Astrocyte of the cerebellum (primary cell): ENCODE results near the gene SYT9.

Source experiments
- DNase-seq: peaks from one replicate; pipeline ENCODE4 v3.0.0-alpha.2; 2011; ENCODE audit warnings: low read depth
- H3K4me3 ChIP-seq: 2 replicates; pipeline ENCODE4 v1.5.1; 2011; ENCODE audit warnings: mild to moderate bottlenecking, low read depth, low read length, moderate library complexity
- in situ Hi-C: cut with HindIII; loops from 2 replicates; pipeline ENCODE4 v1.10.0; 2017; ENCODE audit warnings: low sequenced_read_pairs
- TF ChIP-seq, protein P1 (sequence below): IDR thresholded peaks from 2 replicates; pipeline ENCODE4 v1.5.1; 2012; ENCODE audit warnings: low read length, low read depth, moderate library complexity, mild to moderate bottlenecking; ENCODE audit errors: missing control alignments

Gene SYT9

GRCh38 chr11:7449211-7449840, 197.6 kb downstream of the SYT9 start:
- TF ChIP-seq, protein P1, sequence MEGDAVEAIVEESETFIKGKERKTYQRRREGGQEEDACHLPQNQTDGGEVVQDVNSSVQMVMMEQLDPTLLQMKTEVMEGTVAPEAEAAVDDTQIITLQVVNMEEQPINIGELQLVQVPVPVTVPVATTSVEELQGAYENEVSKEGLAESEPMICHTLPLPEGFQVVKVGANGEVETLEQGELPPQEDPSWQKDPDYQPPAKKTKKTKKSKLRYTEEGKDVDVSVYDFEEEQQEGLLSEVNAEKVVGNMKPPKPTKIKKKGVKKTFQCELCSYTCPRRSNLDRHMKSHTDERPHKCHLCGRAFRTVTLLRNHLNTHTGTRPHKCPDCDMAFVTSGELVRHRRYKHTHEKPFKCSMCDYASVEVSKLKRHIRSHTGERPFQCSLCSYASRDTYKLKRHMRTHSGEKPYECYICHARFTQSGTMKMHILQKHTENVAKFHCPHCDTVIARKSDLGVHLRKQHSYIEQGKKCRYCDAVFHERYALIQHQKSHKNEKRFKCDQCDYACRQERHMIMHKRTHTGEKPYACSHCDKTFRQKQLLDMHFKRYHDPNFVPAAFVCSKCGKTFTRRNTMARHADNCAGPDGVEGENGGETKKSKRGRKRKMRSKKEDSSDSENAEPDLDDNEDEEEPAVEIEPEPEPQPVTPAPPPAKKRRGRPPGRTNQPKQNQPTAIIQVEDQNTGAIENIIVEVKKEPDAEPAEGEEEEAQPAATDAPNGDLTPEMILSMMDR: no peak
- in situ Hi-C loops: no loop called here
- DNase-seq: no peak
- H3K4me3 ChIP-seq: no peak overlapping the region

DNA sequence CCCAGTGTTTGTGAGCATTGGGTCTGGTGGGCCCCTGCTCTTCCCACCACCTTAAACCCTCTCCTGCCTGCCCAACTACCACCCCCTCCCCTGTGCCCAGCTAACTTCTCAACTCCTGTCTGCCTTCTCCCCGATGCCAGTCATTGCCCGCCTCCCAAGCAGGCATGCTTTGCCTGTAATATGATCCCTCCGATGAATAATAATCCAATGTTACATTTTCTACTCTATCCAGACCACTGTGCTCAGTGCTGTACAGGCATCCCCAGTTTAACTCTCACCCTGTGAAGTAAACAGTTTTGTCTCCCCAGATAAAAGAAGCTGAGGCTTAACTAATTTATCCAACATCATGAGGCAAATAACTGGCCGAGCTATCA, 198.1 kb downstream of the SYT9 start:
- in situ Hi-C loops: no loop called here
- DNase-seq: no peak
- H3K4me3 ChIP-seq: no peak overlapping the region
- TF ChIP-seq, protein P1: no peak

- no peak overlapping the region for H3K4me3 ChIP-seq
- TF ChIP-seq, protein P1: no peak
- DNase-seq: no peak
- in situ Hi-C loops: no loop called here
These were observed 199.1 kb downstream of the SYT9 start for GRCh38 chr11:7450836-7451235.

DNA sequence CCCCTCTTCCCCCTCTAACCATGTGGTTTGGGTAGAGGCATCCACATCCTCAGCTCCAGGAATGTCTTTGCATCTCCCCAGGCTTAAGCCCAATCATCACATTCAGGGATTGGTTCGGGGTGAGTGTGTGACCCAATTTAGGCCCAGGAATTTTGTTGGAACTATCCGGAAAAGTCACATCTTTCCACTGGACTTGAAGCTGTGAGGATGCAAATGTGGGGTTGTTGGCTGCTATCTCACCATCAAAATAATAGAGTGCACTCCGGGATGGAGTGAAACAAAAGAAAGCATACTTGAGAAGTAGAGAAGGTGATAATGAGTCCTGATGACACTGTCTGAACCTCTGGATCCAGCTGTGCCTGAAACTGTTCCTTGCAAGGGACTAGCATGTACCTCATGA, 199.8 kb downstream of the SYT9 start:
- in situ Hi-C loops: no loop called here
- TF ChIP-seq, protein P1: no peak
- no peak for DNase-seq
- no peak overlapping the region for H3K4me3 ChIP-seq

GRCh38 chr11:7451952-7452494, 200.3 kb downstream of the SYT9 start:
- no peak for DNase-seq
- no peak overlapping the region for H3K4me3 ChIP-seq
- TF ChIP-seq, protein P1: no peak
- in situ Hi-C loops: no loop called here

DNA sequence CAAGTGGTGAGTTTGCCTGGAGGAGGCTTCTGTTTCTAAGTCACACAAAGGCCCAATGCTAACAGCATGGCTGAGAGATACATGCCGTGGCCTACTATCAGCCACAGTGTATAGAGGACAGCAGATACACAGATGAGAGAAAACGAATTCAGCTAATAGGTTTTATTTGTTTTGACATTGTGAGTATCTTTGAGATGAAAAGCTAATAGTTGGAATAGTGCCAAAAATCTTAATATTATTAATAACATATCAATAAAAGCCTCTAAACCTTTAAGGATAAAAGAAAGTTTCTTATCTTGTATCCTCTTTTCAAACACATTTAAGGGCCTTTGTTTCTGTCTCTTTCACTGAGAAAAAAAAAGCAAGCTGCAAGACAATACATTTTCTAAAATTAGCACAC, 203.2 kb downstream of the SYT9 start:
- no peak overlapping the region for H3K4me3 ChIP-seq
- TF ChIP-seq, protein P1: no peak
- no peak for DNase-seq
- in situ Hi-C loops: no loop called here

DNA sequence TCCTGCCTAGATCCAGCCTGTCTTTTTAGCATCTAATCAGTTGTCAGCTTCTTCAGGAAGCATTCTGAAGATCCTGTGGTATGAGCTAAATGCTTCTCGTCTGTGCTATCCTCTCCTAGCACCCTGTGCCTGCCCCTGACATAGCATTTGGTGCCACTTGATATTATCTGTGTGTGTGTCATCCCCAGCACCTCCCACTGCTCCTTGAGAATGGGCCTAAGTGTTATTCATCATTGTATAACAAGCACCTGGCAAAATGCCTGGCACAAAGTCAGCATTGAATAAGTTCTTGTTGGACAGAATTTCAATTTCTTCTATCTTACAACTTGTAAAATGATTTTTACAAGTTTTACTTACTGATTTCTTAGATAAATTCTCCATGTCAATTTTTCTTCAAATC, 205.5 kb downstream of the SYT9 start:
- TF ChIP-seq, protein P1: no peak

More for the DNA sequence above, 205.5 kb downstream of the SYT9 start:
- H3K4me3 ChIP-seq: no peak overlapping the region
- in situ Hi-C loops: no loop called here
- DNase-seq: no peak
